Activated CD4-positive, alpha-beta T cell treated with anti-CD3 and anti-CD28 coated beads for 1 hour (primary cell): ENCODE measurements around the gene EID3.
"Not testable (repeated sequence)": the region's sequence is repeated elsewhere in the genome, so short reads cannot be mapped to it uniquely, and the experiment has no call there.

ENCODE experiments used
- DNase-seq: peaks from one replicate; pipeline ENCODE4 v3.0.0-alpha.2; 2020

The EID3 gene

GRCh38 chr12:104303538-104304151 lies at the start of gene EID3:
EID3 (plus strand) TSS chr12:104303739; CDS start chr12:104303935, 196 bp downstream.
- DNase-seq: peak; percentile 87

DNA sequence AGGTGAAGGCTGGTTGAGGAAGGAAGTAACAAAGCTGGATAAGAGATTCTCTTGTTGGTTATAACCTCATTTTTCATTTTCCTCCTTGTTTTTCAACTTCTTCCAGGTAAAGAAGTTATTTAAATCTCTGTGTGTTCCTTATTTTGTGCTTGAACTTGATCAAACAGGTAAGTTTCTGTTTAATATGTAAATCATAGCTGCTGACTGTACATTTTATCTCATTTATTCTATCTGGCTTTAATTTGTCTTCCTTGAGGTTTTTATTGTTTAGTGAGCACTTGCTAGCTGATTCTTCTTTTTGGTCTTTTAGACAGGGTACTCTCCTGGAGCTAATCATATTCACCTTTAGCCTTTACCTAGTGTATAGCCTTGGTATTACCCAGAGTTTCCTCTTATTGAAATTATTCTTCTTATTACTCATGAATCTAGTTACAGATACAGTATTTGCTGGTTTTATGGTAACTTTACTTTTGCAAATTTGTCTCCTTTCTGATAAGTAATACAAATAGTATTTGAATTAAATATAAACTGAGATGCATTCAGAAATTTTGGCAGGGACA lies 45.5 kb upstream of the EID3 start:
- DNase-seq: no peak

- no peak for DNase-seq
Observed at GRCh38 chr12:104258476-104259067, 45.0 kb upstream of the EID3 start.

- DNase-seq: no peak
Observed at GRCh38 chr12:104263026-104263425, 40.5 kb upstream of the EID3 start.

DNA sequence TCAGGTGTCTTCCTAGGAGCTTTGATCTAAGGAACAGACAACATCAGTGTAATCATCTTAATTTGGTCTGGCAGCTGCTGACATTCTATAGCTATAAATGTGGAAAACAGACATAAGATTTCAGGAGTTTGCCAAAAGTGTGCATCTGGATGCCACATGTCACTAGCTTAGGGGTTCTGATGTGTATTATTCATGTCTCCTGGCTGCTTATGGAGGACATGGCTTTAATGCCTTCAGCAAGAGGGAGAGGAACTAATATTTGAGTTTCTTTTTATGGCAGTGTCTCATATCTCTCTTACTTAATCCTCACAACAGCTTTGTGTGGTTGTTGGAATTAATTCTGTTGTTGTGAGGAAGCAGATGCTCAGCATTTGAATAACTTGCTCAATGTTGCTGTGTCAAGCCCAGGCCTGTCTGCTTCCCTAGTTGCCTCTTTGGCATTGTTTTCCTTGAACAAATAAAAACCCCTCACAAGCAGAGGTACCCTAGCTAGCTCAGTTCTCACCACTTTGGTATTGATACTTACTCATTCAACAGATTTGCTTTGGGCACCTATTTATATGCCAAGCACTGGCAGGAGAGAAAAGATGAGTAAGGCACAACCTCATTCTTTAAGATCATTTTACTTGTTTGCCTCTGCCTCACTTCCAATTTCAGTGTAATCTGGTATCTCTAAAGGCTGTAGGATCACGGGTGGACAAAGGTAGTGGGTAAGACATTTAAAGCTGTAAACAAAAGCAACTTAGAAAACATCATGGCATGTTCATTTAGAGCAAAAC lies 39.8 kb upstream of the EID3 start:
- no peak for DNase-seq

GRCh38 chr12:104265436-104265835 lies 38.1 kb upstream of the EID3 start:
- not testable (repeated sequence) for DNase-seq

GRCh38 chr12:104272938-104273337 lies 30.6 kb upstream of the EID3 start:
- no peak for DNase-seq

- no peak for DNase-seq
Observed at GRCh38 chr12:104273503-104273902, 30.0 kb upstream of the EID3 start.

- DNase-seq: no peak
Observed at GRCh38 chr12:104274811-104275210, 28.7 kb upstream of the EID3 start.

- no peak for DNase-seq
Observed at GRCh38 chr12:104275689-104276088, 27.9 kb upstream of the EID3 start.

DNA sequence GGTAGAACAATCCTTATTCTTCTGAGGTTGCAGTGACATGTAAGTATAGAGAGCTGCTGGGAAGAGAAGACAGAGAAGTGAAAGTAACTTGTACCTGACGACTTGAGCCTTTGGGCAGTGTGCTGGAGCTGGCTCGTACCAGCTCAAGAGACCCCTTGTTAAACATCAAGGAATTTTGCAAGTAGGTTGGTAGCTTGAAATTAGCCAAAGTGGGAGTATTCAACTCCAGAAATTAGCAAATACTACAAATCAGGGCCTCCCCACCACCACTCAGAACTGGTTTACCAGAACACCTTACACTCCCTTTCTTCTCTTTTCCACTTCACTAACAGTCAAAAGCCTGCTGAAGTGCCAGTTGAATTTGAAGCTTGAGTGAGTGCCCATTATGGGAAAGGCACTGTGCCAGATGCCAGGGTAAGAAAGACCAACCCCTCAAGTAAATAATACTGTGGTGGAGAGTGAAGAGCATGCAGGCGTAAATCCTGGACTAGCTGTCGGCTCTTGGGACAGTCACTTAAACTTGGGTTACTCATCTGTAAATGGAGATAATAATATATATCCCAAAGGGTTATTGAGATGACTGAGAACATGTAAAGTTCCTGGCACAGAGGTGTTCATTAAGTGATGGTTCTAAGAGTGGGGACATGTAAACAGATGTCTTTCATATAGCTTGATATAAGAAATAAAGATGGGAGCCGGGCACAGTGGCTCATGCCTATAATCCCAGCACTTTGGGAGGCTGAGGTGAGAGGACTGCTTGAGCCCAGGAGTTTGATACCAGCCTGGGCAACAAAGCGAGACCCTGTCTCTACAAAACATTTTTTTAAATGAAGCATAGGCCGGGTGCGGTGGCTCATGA lies 27.0 kb upstream of the EID3 start:
- DNase-seq: no peak

- DNase-seq: no peak
Observed at GRCh38 chr12:104279164-104279563, 24.4 kb upstream of the EID3 start.

GRCh38 chr12:104280111-104280510 lies 23.4 kb upstream of the EID3 start:
- no peak for DNase-seq

DNA sequence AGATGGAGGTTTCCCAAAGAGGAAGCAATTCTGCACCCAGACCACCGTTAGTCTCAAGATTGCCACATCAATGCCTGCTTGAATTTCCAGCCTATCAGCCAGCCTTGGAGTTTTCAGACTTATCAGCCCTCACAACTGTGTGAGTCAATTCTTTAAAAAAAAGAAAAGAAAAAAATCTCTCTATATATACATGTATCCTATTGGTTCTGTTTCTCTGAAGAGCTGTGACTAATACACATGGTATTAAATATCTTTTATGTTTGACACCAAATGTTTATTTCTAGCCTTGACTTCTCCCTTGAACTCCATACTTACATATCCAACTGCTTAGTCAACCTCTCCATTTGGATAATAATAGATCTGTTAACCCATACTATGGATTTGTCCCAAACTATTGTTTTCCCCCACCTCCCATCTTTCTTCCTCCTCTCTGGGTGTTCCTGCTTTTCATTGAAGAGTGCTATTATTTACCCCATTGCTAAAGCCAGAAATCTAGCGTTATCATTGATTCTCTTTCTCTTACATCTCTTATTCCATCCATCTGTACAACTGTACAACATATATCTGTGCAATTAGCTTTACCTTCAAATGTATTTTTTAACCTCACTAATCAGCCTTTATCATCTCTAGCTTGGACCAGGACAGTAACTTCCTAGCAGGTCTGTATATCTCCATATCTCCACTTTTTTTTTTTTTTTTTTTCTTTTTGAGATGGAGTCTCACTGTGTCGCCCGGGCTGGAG lies 22.7 kb upstream of the EID3 start:
- no peak for DNase-seq

DNA sequence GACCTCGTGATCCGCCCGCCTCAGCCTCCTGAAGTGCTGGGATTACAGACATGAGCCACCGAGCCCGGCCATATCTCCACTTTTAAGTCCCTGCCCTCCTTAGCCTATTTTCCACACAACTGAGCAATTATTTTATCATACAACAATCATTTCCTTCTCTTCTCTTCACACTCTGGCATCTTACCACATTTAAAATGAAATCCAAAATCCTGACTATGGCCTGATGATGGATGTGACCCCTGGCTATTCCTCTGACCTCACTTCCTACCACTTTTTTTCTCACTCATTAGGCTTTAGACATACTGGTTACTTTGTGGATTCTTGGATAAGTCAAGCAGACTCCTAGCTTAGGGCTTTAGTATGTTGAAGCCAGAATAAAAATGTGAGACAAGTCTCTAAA lies 21.9 kb upstream of the EID3 start:
- DNase-seq: no peak

DNA sequence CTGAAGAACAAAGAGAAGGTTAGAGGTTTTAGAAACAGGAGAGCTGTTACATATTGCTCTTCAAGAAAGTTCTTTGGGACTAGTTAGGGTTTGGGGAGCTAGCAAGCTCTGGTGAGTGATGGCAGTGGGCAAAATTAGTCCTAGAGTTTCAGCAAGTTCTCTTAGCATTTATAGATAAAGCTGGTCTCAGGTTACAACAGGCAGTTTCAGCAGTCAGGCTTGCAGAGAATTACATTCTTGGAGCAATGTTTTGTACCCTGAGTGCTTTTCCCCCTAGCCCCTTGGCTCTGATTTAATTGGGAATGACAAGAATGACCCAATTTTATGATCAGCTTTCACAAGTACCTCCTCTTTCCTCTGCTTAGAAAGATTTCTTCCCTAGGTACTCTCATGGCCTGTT lies 21.4 kb upstream of the EID3 start:
- no peak for DNase-seq

- DNase-seq: no peak
Observed at GRCh38 chr12:104285740-104286515, 17.6 kb upstream of the EID3 start.

DNA sequence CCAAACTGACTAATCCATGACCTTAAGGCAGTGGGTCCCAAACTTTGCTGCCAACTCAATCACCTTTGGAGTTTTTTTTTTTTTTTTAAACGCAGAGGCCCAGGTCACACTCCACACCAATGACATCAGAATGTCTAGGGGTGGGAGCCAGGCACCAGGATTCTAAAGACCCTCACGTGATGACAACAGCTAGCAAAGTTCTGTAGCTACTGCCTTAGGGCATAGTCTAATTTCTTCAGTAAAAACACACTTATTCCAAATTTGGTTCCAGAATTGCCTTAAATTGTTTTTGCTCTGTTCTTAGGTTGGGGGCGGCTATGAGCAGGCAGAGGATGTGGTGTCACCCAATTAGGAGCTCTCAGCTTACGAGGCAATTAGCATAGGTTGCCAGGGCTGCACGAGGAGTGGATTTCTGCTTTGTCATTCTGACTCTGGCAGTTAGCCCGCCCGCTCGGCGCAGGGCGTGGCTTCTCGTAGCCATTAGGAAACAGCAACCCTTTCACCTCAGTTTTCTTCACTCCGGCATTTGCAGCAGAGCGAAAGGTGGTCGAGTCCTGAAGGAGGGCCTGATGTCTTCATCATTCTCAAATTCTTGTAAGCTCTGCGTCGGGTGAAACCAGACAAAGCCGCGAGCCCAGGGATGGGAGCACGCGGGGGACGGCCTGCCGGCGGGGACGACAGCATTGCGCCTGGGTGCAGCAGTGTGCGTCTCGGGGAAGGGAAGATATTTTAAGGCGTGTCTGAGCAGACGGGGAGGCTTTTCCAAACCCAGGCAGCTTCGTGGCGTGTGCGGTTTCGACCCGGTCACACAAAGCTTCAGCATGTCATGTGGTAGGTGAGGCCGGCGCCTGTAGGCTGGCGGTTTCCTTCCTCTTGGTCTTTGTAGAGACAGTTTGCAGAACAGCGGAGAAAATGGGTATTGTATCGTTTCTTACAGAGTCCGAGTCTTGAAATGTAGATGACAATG lies 16.7 kb upstream of the EID3 start:
- peak; percentile 79 for DNase-seq

DNA sequence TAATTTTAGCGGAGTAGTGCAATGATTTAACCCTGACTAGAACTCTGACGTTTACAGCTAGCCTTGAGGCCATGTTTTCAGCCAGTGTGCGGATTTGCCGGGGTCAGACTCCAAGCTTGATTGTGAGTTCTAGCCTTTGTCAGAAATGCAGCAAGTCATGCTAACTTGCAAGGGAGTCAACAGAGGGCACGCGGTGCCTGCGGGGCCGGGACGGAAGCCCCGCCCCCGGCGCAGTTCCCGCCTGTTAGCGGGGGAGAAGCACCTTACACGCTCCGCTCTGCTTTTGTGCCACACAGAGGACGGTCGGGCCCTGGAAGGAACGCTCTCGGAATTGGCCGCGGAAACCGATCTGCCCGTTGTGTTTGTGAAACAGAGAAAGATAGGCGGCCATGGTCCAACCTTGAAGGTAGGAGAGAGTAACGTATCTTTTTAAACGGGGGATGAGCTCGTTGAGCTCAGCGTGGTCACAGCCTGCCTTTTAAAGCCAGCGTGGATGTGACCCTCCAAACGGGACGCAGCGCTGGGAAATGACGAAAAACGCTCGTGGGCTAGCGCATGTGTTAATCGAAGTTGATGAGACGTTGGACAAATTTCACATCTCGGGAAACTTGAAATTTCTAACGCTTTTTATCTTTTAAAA lies 14.8 kb upstream of the EID3 start:
- DNase-seq: peak; percentile 78

- no peak for DNase-seq
Observed at GRCh38 chr12:104290320-104290719, 13.2 kb upstream of the EID3 start.
